ENCODE results near the gene KAZN. TPM values are rescaled to one million over a fixed set of nuclear protein-coding genes. Genes with fewer than 3 reads are reported as not detected.

KAZN gene
- total RNA-seq, 2 donors from 2014 or later, result 0.31 to 1.4 TPM

DNA sequence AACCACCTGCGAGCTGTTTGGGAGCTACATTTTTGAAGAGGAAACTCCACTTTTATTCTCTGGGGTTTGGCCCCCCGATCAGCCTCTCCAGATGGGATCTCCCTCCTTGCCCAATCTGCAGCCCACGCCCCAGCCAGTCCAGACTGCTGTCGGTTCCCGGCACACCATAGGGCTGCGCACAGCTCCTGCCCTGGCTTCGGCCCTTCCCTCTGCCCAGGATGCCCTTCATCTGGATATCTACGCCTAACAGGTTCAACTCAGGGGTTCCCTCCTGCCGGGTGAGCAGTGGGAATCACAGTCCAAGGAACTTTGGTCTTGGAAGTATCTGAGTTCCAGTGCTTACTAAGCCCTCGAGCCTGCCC is 135.3 kb downstream of the KAZN start:
- H3K4me3 Mint-ChIP-seq, result no peak overlapping the region
- ATAC-seq (no peak), DNase-seq (ENCODE audit: low spot score) (no peak)
- no peaks in the 10 kb centered on the region for H3K4me1 Mint-ChIP-seq (ENCODE audit: low read depth in 2 of 2)
- H3K36me3 Mint-ChIP-seq, result no peaks in the 10 kb centered on the region
- no peak overlapping the region for H3K27ac Mint-ChIP-seq
- no peaks in the 10 kb centered on the region for H3K9me3 Mint-ChIP-seq
- H3K27me3 Mint-ChIP-seq, result peaks cover 9 to 17% of the 10 kb centered on the region in 2 donors

DNA sequence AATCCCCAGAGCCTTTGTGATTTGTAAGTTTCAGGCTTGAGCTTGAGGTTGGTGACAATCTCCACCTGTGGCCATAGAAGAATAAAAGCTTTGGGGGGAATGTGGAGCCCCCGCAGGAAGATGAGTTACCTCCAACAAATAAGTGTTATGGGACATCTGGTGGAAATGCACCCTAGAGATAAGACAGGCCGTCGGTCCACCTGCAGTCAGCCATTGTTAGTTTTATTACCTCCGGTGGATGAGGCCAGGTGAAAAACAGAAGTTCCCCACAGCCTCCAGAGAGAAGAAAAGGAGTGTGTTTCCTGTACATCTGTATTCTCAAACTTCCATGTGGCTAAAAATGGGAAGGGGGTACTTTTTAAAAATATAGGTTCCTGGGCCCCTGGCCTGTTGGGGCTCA is 137.4 kb downstream of the KAZN start:
- no peak overlapping the region for H3K27ac Mint-ChIP-seq
- no peak for ATAC-seq

GRCh38 chr1:14737561-14738094 is 139.1 kb downstream of the KAZN start:
- Mint-ChIP-seq H3K9me3 (no peaks in the 10 kb centered on the region), H3K27ac (no peak overlapping the region), H3K4me1 (ENCODE audit: low read depth in 2 of 2) (no peaks in the 10 kb centered on the region), H3K27me3 (peaks cover 33 to 35% of the 10 kb centered on the region in 2 donors), H3K4me3 (no peak overlapping the region), H3K36me3 (no peaks in the 10 kb centered on the region)
- ATAC-seq (no peak), DNase-seq (ENCODE audit: low spot score) (no peak)

More for the DNA sequence above, 137.4 kb downstream of the KAZN start:
- no peak for DNase-seq (ENCODE audit: low spot score)
- Mint-ChIP-seq H3K4me3 (no peak overlapping the region), H3K27me3 (peaks cover 23 to 27% of the 10 kb centered on the region in 2 donors), H3K9me3 (no peaks in the 10 kb centered on the region), H3K36me3 (no peaks in the 10 kb centered on the region), H3K4me1 (ENCODE audit: low read depth in 2 of 2) (no peaks in the 10 kb centered on the region)

DNA sequence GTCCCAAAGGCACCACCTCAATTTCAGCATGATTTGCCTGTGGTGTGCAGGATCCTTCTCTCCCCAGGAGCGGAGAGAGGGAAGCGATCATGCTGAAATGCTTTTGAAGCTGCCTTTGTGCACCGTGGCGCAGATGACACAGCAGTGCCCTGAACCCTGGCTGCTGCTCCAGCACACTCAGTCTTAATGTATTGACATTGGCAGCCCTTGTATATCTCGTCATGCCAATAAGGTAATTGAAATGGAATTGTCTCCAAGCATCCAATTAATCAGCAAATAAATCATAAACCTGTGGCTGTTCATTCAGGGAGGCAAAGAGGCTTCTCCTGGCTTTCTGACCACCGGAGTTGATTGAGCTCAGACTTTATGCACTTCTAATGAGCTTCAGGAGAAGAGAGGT is 139.8 kb downstream of the KAZN start:
- H3K36me3 Mint-ChIP-seq, result no peaks in the 10 kb centered on the region
- no peak overlapping the region for H3K4me3 Mint-ChIP-seq
- no peaks in the 10 kb centered on the region for H3K9me3 Mint-ChIP-seq
- no peak overlapping the region for H3K27ac Mint-ChIP-seq
- DNase-seq (ENCODE audit: low spot score) (no peak), ATAC-seq (no peak)
- H3K4me1 Mint-ChIP-seq (ENCODE audit: low read depth in 2 of 2), result no peaks in the 10 kb centered on the region
- peaks cover 39% of the 10 kb centered on the region in 2 donors for H3K27me3 Mint-ChIP-seq

DNA sequence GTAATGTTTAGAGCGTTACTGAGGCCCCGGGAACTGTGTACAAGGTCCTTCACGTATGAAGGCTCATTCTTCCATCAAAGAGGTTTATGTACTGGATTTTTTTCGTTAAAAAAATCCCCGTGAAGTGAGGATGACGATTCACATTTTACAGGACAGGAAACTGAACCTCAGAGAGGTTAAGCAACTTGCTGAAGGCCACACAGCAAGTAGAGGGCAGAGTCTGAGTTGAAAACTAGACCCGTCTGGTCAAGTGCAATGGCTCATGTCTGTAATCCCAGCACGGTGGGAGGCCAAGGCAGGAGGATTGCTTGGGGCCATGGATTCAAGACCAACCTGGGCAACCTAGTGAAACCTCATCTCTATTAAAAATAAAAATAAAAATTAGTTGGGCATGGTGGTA is 140.2 kb downstream of the KAZN start:
- H3K27me3 Mint-ChIP-seq, result peaks cover 39% of the 10 kb centered on the region in 2 donors
- no peak overlapping the region for H3K27ac Mint-ChIP-seq
- no peaks in the 10 kb centered on the region for H3K4me1 Mint-ChIP-seq (ENCODE audit: low read depth in 2 of 2)
- DNase-seq (ENCODE audit: low spot score) (no peak), ATAC-seq (no peak)
- no peaks in the 10 kb centered on the region for H3K9me3 Mint-ChIP-seq
- H3K4me3 Mint-ChIP-seq, result no peak overlapping the region
- H3K36me3 Mint-ChIP-seq, result no peaks in the 10 kb centered on the region

- peaks cover 36 to 39% of the 10 kb centered on the region in 2 donors for H3K27me3 Mint-ChIP-seq
- no peaks in the 10 kb centered on the region for H3K36me3 Mint-ChIP-seq
- no peak overlapping the region for H3K4me3 Mint-ChIP-seq
These were observed 140.8 kb downstream of the KAZN start for GRCh38 chr1:14739082-14739832.

GRCh38 chr1:14740016-14740415 is 141.5 kb downstream of the KAZN start:
- Mint-ChIP-seq H3K27ac (no peak overlapping the region), H3K4me1 (ENCODE audit: low read depth in 2 of 2) (no peaks in the 10 kb centered on the region), H3K36me3 (no peaks in the 10 kb centered on the region), H3K9me3 (no peaks in the 10 kb centered on the region), H3K4me3 (no peak overlapping the region), H3K27me3 (peaks cover 36 to 39% of the 10 kb centered on the region in 2 donors)
- ATAC-seq (no peak), DNase-seq (ENCODE audit: low spot score) (no peak)

More at GRCh38 chr1:14739082-14739832, 140.8 kb downstream of the KAZN start:
- Mint-ChIP-seq H3K4me1 (ENCODE audit: low read depth in 2 of 2) (no peaks in the 10 kb centered on the region), H3K27ac (no peak overlapping the region), H3K9me3 (no peaks in the 10 kb centered on the region)
- no peak for ATAC-seq
- DNase-seq (ENCODE audit: low spot score), result no peak

GRCh38 chr1:14741082-14741481 is 142.6 kb downstream of the KAZN start:
- ATAC-seq, result no peak
- no peak for DNase-seq (ENCODE audit: low spot score)
- Mint-ChIP-seq H3K27me3 (peaks cover 34 to 39% of the 10 kb centered on the region in 2 donors), H3K4me1 (ENCODE audit: low read depth in 2 of 2) (no peaks in the 10 kb centered on the region), H3K9me3 (no peaks in the 10 kb centered on the region), H3K4me3 (no peak overlapping the region), H3K36me3 (no peaks in the 10 kb centered on the region), H3K27ac (no peak overlapping the region)

- Mint-ChIP-seq H3K9me3 (no peaks in the 10 kb centered on the region), H3K27ac (no peak overlapping the region), H3K4me1 (ENCODE audit: low read depth in 2 of 2) (no peaks in the 10 kb centered on the region), H3K27me3 (peaks cover 35 to 38% of the 10 kb centered on the region in 2 donors), H3K36me3 (no peaks in the 10 kb centered on the region), H3K4me3 (no peak overlapping the region)
- DNase-seq (ENCODE audit: low spot score), result no peak
- ATAC-seq, result no peak
These were observed 143.0 kb downstream of the KAZN start for GRCh38 chr1:14741532-14741931.

DNA sequence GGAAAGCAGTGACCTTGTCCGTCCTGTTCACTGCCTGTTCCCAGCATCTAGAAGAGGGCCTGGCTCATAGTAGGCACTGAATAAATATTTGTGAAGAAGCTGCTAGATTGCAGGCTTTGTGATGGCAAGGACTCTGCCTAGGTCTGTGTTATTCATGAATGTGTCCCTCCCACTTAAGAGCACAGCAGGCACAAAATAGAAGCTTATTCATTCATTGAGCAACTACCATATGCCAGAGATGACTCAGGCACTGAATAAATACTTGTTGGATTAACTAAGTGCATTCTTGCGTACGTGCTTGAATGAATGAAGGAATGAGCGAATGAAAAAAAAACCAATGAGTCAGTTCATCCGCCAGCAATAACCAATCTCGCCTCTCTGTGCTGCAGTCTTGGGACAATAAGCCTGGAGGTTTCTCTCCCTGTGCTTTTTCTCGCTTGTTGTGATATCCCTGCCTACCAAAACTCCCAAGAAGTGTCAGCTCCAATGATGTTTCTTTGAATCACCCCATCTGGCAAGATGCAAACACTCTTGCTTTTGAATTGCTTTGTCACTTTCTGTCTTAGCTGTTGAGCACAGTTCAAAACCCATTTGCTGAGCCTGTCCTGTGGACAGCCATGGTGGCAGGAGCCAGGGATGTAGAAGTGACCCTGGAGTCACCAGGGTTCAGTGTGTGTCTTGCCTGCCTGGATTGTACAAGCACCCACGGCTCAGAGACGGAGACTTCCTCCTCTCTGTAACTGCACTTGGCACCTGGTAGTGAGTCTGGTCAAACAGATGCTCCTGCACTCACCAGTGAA is 143.9 kb downstream of the KAZN start:
- Mint-ChIP-seq H3K27ac (no peak overlapping the region), H3K9me3 (no peaks in the 10 kb centered on the region), H3K4me3 (no peak overlapping the region), H3K4me1 (ENCODE audit: low read depth in 2 of 2) (no peaks in the 10 kb centered on the region), H3K36me3 (no peaks in the 10 kb centered on the region), H3K27me3 (peaks cover 28 to 31% of the 10 kb centered on the region in 2 donors)
- DNase-seq (ENCODE audit: low spot score), result no peak
- no peak for ATAC-seq

DNA sequence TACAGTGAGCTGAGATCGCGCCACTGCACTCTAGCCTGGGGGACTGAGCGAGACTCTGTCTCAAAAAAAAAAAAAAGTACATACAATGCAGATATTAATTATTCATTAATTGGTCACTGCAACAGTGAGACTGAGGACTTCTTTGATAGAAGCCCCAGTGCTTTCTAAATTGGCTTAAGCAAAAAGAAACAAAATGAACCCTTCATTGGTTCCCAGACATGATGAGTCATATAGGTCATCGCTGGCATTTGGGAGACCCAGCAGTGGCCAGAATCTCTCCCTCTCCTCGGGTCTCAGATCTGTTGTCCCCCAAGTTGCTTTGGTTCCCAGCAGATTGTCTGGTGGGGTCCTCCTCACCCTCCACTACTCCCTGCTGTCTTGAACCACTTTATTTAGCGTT is 144.9 kb downstream of the KAZN start:
- Mint-ChIP-seq H3K27ac (no peak overlapping the region), H3K27me3 (peaks cover 28 to 34% of the 10 kb centered on the region in 2 donors), H3K36me3 (no peaks in the 10 kb centered on the region), H3K4me3 (no peak overlapping the region), H3K9me3 (no peaks in the 10 kb centered on the region), H3K4me1 (ENCODE audit: low read depth in 2 of 2) (no peaks in the 10 kb centered on the region)
- DNase-seq (ENCODE audit: low spot score) (no peak), ATAC-seq (no peak)

DNA sequence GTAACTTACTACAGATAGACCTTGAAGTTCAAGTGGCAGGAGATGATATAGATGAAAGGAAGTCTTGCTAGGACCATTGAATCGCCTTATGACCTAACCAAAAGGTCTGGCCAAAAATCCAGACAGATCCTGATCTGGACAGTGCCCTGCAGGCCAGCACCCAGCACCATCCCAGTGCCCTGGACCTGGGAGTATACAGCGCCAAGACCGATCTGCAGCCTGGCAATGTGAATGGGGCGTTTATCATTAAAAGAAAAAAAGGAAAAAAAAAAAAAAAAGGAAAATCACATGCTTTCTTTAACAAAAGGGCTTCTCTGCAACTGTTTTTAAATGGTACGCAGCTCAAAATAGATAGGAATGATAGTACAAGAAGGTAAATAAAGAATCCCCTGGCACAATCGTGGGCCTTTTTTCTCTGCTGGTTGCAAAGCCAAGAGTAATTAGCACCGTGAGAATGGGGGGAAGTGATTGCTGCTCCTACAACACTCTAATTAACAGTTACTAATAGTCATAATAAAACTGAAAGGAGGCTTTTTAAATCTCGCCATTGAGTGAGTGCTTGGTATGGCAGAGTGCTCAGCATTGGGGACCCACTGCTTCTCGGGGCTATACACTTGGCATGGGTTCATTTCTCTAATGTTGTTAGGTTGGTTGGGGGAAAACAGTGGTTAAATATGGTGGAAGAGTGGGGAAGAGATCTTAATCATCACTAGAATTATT is 146.7 kb downstream of the KAZN start:
- ATAC-seq (no peak), DNase-seq (ENCODE audit: low spot score) (no peak)
- no peak overlapping the region for H3K4me3 Mint-ChIP-seq
- no peaks in the 10 kb centered on the region for H3K36me3 Mint-ChIP-seq
- H3K27ac Mint-ChIP-seq, result no peak overlapping the region
- peaks cover 26 to 29% of the 10 kb centered on the region in 2 donors for H3K27me3 Mint-ChIP-seq
- H3K4me1 Mint-ChIP-seq (ENCODE audit: low read depth in 2 of 2), result no peaks in the 10 kb centered on the region
- no peaks in the 10 kb centered on the region for H3K9me3 Mint-ChIP-seq

GRCh38 chr1:14745789-14746188 is 147.3 kb downstream of the KAZN start:
- Mint-ChIP-seq H3K4me1 (ENCODE audit: low read depth in 2 of 2) (no peaks in the 10 kb centered on the region), H3K4me3 (no peak overlapping the region), H3K27me3 (peaks cover 19 to 26% of the 10 kb centered on the region in 2 donors), H3K27ac (no peak overlapping the region), H3K9me3 (no peaks in the 10 kb centered on the region), H3K36me3 (no peaks in the 10 kb centered on the region)
- no peak for ATAC-seq
- DNase-seq (ENCODE audit: low spot score), result no peak
